AG04450 (cell line): ENCODE measurements around the gene MLYCD. TPM values are rescaled to one million over a fixed set of nuclear protein-coding genes. Genes with fewer than 3 reads are reported as not detected.

Experiments
- CTCF ChIA-PET: fragments of 300-600, 350-600 bp; formaldehyde crosslinking; extraction: SDS; loops from one replicate; lab custom pipeline; 2022; ENCODE audit warnings: antibody characterized with exemption, inconsistent platforms; lab: Charles Lee
- POLR2A ChIA-PET: fragments of 350-600 bp; formaldehyde crosslinking; extraction: SDS; loops from one replicate; lab custom pipeline; 2021; ENCODE audit warnings: antibody characterized with exemption, inconsistent platforms; lab: Yijun Ruan, JAX
- DNase-seq: peaks from one replicate; pipeline ENCODE4 v3.0.0-alpha.2; 2011; ENCODE audit warnings: low read depth, low spot score
- H3K27ac ChIP-seq: one replicate; pipeline ENCODE4 v1.5.1; 2012; ENCODE audit warnings: low read depth, low read length, control low read depth
- H3K27me3 ChIP-seq: one replicate; pipeline ENCODE4 v1.6.0; 2012; ENCODE audit warnings: low read length; ENCODE audit not compliant: control insufficient read depth, insufficient read depth
- H3K4me3 ChIP-seq: 2 replicates; pipeline ENCODE4 v1.5.1; 2011; ENCODE audit warnings: mild to moderate bottlenecking, low read depth, low read length, control low read depth
- H3K9me3 ChIP-seq: 2 replicates; pipeline ENCODE4 v1.5.1; 2012; ENCODE audit warnings: low read length; ENCODE audit not compliant: control insufficient read depth, insufficient read depth
- polyA plus RNA-seq: library from polyadenylated mRNA; depleted of rRNA; stranded (reverse); fragments of >200 nt; gene quantifications from 2 replicates; pipeline ENCODE4 v1.2.3, GENCODE V29; 2011
- TF ChIP-seq, protein P1 (sequence below): IDR thresholded peaks from 2 replicates; pipeline ENCODE4 v1.5.1; 2011; ENCODE audit warnings: low read depth, low read length, control low read depth, inconsistent platforms

MLYCD gene
- polyA plus RNA-seq, 1 experiment, result 2.0 TPM

- H3K27ac ChIP-seq, result no peak overlapping the region
- H3K4me3 ChIP-seq, result no peak overlapping the region
- ChIA-PET POLR2A (no interaction called here), CTCF (no interaction called here)
- TF ChIP-seq, protein P1, sequence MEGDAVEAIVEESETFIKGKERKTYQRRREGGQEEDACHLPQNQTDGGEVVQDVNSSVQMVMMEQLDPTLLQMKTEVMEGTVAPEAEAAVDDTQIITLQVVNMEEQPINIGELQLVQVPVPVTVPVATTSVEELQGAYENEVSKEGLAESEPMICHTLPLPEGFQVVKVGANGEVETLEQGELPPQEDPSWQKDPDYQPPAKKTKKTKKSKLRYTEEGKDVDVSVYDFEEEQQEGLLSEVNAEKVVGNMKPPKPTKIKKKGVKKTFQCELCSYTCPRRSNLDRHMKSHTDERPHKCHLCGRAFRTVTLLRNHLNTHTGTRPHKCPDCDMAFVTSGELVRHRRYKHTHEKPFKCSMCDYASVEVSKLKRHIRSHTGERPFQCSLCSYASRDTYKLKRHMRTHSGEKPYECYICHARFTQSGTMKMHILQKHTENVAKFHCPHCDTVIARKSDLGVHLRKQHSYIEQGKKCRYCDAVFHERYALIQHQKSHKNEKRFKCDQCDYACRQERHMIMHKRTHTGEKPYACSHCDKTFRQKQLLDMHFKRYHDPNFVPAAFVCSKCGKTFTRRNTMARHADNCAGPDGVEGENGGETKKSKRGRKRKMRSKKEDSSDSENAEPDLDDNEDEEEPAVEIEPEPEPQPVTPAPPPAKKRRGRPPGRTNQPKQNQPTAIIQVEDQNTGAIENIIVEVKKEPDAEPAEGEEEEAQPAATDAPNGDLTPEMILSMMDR, result no peak
- H3K9me3 ChIP-seq, result no peaks in the 10 kb centered on the region; the same call in 1 of the 2 replicates
- H3K27me3 ChIP-seq, result peaks cover 11% of the 10 kb centered on the region
- no peak for DNase-seq
Measured at GRCh38 chr16:83853834-83854233, 45.1 kb upstream of the MLYCD start.

DNA sequence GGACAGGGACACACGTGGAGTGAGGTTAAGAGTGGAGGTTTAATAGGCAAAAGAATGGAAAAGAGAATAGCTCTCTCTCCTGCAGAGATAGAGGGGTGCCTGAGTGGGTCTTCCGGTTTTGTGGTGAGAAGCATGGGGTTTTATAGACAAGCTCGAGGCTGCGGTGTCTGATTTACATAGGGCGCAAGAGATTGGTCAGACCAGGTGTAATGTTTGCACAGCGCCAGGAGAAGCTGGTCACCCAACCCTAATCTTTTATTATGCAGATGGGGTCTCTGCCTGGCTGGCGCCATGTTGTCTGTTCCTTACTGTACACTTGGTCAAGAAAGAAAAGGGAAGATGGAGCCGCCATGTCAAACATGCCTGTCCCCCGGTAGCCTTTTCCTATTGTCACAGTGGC, 44.5 kb upstream of the MLYCD start:
- H3K9me3 ChIP-seq, result no peaks in the 10 kb centered on the region; the same call in 1 of the 2 replicates
- peaks cover 11% of the 10 kb centered on the region for H3K27me3 ChIP-seq
- no peak overlapping the region for H3K27ac ChIP-seq
- TF ChIP-seq, protein P1, result no peak
- POLR2A ChIA-PET, result no interaction called here
- H3K4me3 ChIP-seq, result no peak overlapping the region
- CTCF ChIA-PET, result no interaction called here
- DNase-seq, result no peak

DNA sequence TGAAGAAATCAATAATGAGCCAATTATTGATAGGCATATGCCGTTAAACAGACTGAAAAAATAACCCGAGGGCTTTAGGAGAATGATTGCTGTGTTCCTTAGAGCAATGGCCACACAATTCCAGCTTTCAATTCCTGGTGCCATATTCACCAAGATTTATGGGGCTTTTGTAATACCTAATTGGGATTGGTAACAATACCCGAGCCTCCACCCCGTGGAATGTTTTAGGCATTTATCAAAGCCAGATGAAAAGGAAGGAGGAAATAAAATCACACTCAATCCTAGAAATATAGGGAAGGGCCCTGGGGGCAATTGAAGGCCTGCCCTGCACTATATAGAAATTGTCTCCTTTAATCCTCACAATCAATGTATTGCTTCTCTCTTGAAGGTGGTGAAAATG, 42.1 kb upstream of the MLYCD start:
- Histone ChIP-seq H3K4me3 (no peak overlapping the region), H3K9me3 (no peaks in the 10 kb centered on the region; the same call in 1 of the 2 replicates), H3K27ac (no peak overlapping the region), H3K27me3 (peaks cover 12% of the 10 kb centered on the region)
- POLR2A ChIA-PET, result no interaction called here
- no peak for DNase-seq
- CTCF ChIA-PET, result no interaction called here
- TF ChIP-seq, protein P1, result no peak

DNA sequence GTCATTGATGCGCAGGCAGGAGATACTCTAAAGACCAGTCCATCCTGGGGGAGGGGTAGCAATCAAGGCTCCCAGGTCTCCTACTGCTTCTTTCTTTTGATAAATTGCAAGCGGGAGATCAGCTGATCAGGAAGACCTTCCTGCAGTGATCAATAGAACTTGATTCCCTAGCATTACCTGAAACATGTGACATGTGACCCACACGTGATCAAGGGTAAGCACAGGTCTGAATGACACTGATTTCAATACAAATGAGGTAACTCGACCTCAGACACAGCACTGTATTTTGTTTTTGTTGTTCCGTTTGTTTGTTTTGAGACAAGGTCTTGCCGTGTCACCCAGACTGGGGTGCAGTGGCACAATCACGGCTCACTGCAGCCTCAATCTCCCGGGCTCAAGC, 39.6 kb upstream of the MLYCD start:
- no peak for DNase-seq
- TF ChIP-seq, protein P1, result no peak
- Histone ChIP-seq H3K4me3 (no peak overlapping the region), H3K27me3 (peaks cover 12% of the 10 kb centered on the region), H3K9me3 (no peaks in the 10 kb centered on the region), H3K27ac (no peak overlapping the region)
- CTCF ChIA-PET, result no interaction called here
- POLR2A ChIA-PET, result no interaction called here

GRCh38 chr16:83862661-83863060, 36.3 kb upstream of the MLYCD start:
- Histone ChIP-seq H3K9me3 (no peaks in the 10 kb centered on the region), H3K4me3 (no peak overlapping the region), H3K27me3 (peaks cover 19% of the 10 kb centered on the region), H3K27ac (no peak overlapping the region)
- TF ChIP-seq, protein P1, result no peak
- CTCF ChIA-PET, result interaction anchor here (1.3 kb wide), 1 partner anchor 36 kb away, joined by 4 read pairs; no protein-coding TSS in a partner anchor
- no peak for DNase-seq
- POLR2A ChIA-PET, result no interaction called here
